CD4-positive, alpha-beta T cell treated with Interferon alpha-2 for 1 hour (primary cell): ENCODE measurements around the gene RNF144A.
"Not testable (repeated sequence)": the region's sequence is repeated elsewhere in the genome, so short reads cannot be mapped to it uniquely, and the experiment has no call there.

ENCODE experiments used
- DNase-seq, 2 donors: peaks; one replicate each; pipeline ENCODE4 v3.0.0-alpha.2; 2020 to 2022

RNF144A gene

GRCh38 chr2:6930923-6931647, 13.9 kb downstream of the RNF144A start:
- DNase-seq, result no peak

GRCh38 chr2:6931753-6932152, 14.5 kb downstream of the RNF144A start:
- DNase-seq, result no peak

GRCh38 chr2:6932206-6932605, 15.0 kb downstream of the RNF144A start:
- no peak for DNase-seq

- no peak for DNase-seq
Measured at GRCh38 chr2:6932828-6933227, 15.6 kb downstream of the RNF144A start.

- DNase-seq, result no peak
Measured at GRCh38 chr2:6933911-6934310, 16.7 kb downstream of the RNF144A start.

GRCh38 chr2:6934345-6934744, 17.1 kb downstream of the RNF144A start:
- DNase-seq, result no peak

GRCh38 chr2:6934758-6935651, 17.8 kb downstream of the RNF144A start:
- DNase-seq, result no peak

- DNase-seq, result not testable (repeated sequence)
Measured at GRCh38 chr2:6935652-6936020, 18.4 kb downstream of the RNF144A start.

GRCh38 chr2:6937157-6937556, 19.9 kb downstream of the RNF144A start:
- no peak for DNase-seq

- DNase-seq, result no peak
Measured at GRCh38 chr2:6937582-6937981, 20.4 kb downstream of the RNF144A start.

GRCh38 chr2:6939071-6939470, 21.9 kb downstream of the RNF144A start:
- DNase-seq, result no peak

GRCh38 chr2:6940820-6941219, 23.6 kb downstream of the RNF144A start:
- no peak for DNase-seq

GRCh38 chr2:6941299-6942046, 24.3 kb downstream of the RNF144A start:
- no peak for DNase-seq

GRCh38 chr2:6942848-6943247, 25.6 kb downstream of the RNF144A start:
- no peak for DNase-seq

GRCh38 chr2:6943523-6943922, 26.3 kb downstream of the RNF144A start:
- no peak for DNase-seq

- DNase-seq, result no peak
Measured at GRCh38 chr2:6943971-6944370, 26.8 kb downstream of the RNF144A start.

GRCh38 chr2:6944555-6944954, 27.3 kb downstream of the RNF144A start:
- DNase-seq, result no peak

- no peak for DNase-seq
Measured at GRCh38 chr2:6945087-6945813, 28.0 kb downstream of the RNF144A start.

- DNase-seq, result no peak
Measured at GRCh38 chr2:6945821-6946220, 28.6 kb downstream of the RNF144A start.

GRCh38 chr2:6946722-6947121, 29.5 kb downstream of the RNF144A start:
- DNase-seq, result no peak

- no peak for DNase-seq
Measured at GRCh38 chr2:6947929-6948676, 30.9 kb downstream of the RNF144A start.
